CMK (cell line): ENCODE results near the gene KCTD5.
A peak's percentile ranks its signal among the peaks of the same experiment; 100 is the strongest.
"Not testable (repeated sequence)": the region's sequence is repeated elsewhere in the genome, so short reads cannot be mapped to it uniquely, and the experiment has no call there.

ENCODE experiments used
- DNase-seq: peaks from one replicate; pipeline ENCODE4 v3.0.0-alpha.2; 2010; ENCODE audit warnings: low read depth

The KCTD5 gene

GRCh38 chr16:2673066-2673999 is 9.0 kb upstream of the KCTD5 start:
- DNase-seq: peak; percentile 63

GRCh38 chr16:2675021-2675420 is 7.3 kb upstream of the KCTD5 start:
- no peak for DNase-seq

- DNase-seq: no peak
These were observed 6.6 kb upstream of the KCTD5 start for GRCh38 chr16:2675714-2676113.

- DNase-seq: not testable (repeated sequence)
These were observed 5.4 kb upstream of the KCTD5 start for GRCh38 chr16:2676937-2677336.

GRCh38 chr16:2678206-2678965 is 3.9 kb upstream of the KCTD5 start:
- DNase-seq: not testable (repeated sequence)

GRCh38 chr16:2679902-2680301 is 2.4 kb upstream of the KCTD5 start:
- not testable (repeated sequence) for DNase-seq

GRCh38 chr16:2680360-2680759 is 2.0 kb upstream of the KCTD5 start:
- DNase-seq: not testable (repeated sequence)

- DNase-seq: not testable (repeated sequence)
These were observed 718 bp downstream of the KCTD5 start for GRCh38 chr16:2683041-2683440.

GRCh38 chr16:2686075-2686474 is 3.8 kb downstream of the KCTD5 start:
- not testable (repeated sequence) for DNase-seq

GRCh38 chr16:2686912-2687507 is 4.7 kb downstream of the KCTD5 start:
- DNase-seq: no peak

GRCh38 chr16:2687531-2688308 is 5.4 kb downstream of the KCTD5 start:
- DNase-seq: no peak

GRCh38 chr16:2689422-2689821 is 7.1 kb downstream of the KCTD5 start:
- not testable (repeated sequence) for DNase-seq

- no peak for DNase-seq
These were observed 7.9 kb downstream of the KCTD5 start for GRCh38 chr16:2689968-2690801.

GRCh38 chr16:2690852-2691251 is 8.5 kb downstream of the KCTD5 start:
- DNase-seq: no peak

- no peak for DNase-seq
These were observed 9.3 kb downstream of the KCTD5 start for GRCh38 chr16:2691491-2692248.

GRCh38 chr16:2692251-2692947 is 10.1 kb downstream of the KCTD5 start:
- no peak for DNase-seq

GRCh38 chr16:2692948-2693651 is 10.8 kb downstream of the KCTD5 start:
- DNase-seq: no peak

- DNase-seq: not testable (repeated sequence)
These were observed 14.4 kb downstream of the KCTD5 start for GRCh38 chr16:2696601-2697250.
